ENCODE results near the gene PROCR.

PROCR gene

DNA sequence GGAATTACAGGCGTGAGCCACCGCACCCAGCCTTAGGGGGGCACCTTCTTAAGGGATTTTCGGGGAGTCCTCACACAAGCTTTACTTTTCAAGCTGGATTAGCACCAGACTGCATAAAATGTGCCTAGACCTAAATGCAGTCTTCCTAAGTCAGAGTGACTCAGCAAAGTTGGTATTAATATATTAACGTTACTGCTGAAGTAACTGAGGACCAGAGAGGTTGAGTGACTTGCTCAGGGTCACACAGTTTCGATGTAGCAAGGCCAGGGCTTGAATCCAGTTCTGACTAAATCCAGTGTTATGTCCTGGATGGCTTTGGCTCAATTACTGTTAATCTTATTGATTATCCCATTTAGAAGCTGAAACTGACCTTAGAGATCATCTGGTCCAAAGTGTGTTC, 38.1 kb upstream of the PROCR start:
- no peak overlapping the region for H3K4me3 ChIP-seq (replicated peaks in 1 of 2; ENCODE audit: low read depth in 2 of 2, low read length in 2 of 2)
- peak in 1 of 2 donors; percentile 67 for DNase-seq (ENCODE audit: low read depth in 2 of 2)
- TF ChIP-seq, protein P1, sequence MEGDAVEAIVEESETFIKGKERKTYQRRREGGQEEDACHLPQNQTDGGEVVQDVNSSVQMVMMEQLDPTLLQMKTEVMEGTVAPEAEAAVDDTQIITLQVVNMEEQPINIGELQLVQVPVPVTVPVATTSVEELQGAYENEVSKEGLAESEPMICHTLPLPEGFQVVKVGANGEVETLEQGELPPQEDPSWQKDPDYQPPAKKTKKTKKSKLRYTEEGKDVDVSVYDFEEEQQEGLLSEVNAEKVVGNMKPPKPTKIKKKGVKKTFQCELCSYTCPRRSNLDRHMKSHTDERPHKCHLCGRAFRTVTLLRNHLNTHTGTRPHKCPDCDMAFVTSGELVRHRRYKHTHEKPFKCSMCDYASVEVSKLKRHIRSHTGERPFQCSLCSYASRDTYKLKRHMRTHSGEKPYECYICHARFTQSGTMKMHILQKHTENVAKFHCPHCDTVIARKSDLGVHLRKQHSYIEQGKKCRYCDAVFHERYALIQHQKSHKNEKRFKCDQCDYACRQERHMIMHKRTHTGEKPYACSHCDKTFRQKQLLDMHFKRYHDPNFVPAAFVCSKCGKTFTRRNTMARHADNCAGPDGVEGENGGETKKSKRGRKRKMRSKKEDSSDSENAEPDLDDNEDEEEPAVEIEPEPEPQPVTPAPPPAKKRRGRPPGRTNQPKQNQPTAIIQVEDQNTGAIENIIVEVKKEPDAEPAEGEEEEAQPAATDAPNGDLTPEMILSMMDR (IDR thresholded peaks at IDR 0.05; ENCODE audit: low read depth, low read length) = no peak

DNA sequence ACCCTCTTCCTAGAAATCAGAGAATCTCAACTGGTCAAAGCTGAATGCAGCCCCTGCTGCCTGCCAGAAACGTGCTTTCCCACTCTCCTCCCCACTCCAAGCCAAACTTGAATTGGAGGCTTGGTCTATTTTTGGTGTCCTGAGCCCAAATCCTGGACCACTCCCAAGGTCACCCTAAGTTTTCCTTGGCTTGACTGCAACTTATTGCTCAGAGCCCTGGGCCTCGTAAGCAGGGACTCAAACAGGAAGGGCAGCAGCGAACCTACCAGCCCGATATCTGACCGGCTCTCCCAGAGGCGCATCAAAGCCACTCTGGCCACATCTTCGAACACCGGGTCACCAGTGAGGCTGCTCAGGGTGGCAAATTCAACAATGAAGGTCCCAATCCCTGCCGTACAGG, 37.4 kb upstream of the PROCR start:
- TF ChIP-seq, protein P1 (IDR thresholded peaks at IDR 0.05; ENCODE audit: low read depth, low read length) = no peak
- H3K4me3 ChIP-seq (replicated peaks in 1 of 2; ENCODE audit: low read depth in 2 of 2, low read length in 2 of 2) = no peak overlapping the region
- DNase-seq (ENCODE audit: low read depth in 2 of 2) = peak; percentile 56 to 64

DNA sequence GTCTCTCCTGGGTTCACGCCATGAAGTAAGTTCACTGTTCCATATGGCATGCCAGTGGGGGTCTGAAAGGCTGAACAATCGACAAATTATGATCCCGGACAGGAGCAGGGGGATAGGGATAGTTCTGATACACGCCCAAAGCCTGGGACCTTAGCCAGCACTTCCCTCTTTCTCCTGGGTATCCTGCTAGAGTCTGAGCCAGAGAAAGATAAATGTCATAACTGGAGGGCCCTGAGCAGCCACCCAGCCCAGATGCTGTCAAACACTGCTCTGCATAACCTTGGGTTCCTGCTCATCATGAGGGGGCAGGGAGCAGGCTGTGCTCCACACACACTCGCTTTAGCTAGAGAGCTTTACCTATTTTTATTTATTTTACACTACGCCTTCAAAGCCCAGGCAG, 37.0 kb upstream of the PROCR start:
- DNase-seq (ENCODE audit: low read depth in 2 of 2) = peak in 1 of 2 donors; percentile 7
- TF ChIP-seq, protein P1 (IDR thresholded peaks at IDR 0.05; ENCODE audit: low read depth, low read length) = no peak
- no peak overlapping the region for H3K4me3 ChIP-seq (replicated peaks in 1 of 2; ENCODE audit: low read depth in 2 of 2, low read length in 2 of 2)

DNA sequence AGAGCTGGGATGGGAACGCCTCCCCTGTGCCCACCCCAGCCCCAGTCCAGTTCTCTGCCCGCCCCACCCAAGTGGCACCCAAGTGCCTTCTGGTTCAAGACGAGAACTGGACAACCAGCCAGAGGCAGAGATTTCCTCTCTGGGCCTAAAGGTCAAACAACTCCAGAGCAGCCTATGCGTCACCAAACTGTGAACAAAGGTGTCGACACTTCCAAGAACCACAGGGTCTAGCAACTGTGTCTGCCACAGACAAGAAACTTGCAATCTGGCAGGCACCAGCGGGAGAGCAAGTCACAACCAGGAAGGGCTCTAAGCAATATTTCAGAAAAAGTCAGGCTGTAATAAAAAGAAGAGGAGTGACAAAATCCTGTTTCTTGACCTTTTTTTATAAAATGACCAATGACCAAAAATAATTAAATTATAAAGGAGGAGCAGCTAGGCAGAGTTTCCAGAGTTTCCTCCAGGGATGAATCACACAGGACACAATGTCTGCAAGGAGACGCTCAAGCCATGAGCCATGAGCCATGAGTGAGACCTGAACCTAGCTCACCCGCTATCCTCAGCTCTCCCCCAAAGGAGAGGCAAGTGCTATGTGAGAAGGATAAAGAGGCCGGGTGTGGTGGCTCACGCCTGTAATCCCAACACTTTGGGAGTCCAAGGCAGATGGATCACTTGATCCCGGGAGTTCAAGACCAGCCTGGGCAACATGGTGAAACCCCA, 35.8 kb upstream of the PROCR start:
- TF ChIP-seq, protein P1 (IDR thresholded peaks at IDR 0.05; ENCODE audit: low read depth, low read length) = no peak
- no peak overlapping the region for H3K4me3 ChIP-seq (replicated peaks in 1 of 2; ENCODE audit: low read depth in 2 of 2, low read length in 2 of 2)
- peak; percentile 88 to 93 for DNase-seq (ENCODE audit: low read depth in 2 of 2)

DNA sequence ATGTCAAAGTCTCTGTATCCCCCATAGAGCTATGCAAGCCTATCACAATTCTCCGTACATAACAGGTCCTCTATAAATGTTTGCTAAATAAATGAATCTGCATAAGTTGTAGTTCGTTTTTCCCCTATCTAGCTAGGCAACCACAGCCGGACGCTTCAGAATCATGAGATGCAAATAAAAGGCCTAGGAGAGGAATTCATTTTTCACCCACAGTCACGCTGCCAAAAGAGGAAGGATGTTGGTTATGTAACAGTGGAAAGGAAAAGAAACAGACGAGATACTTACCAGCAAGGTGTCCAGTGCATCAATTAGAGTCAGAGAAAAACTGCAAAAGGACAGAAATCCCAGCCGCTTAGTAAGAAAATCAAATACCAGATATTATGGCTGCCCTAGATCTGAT, 27.2 kb upstream of the PROCR start:
- no peak overlapping the region for H3K4me3 ChIP-seq (replicated peaks in 1 of 2; ENCODE audit: low read depth in 2 of 2, low read length in 2 of 2)
- DNase-seq (ENCODE audit: low read depth in 2 of 2) = no peak
- TF ChIP-seq, protein P1 (IDR thresholded peaks at IDR 0.05; ENCODE audit: low read depth, low read length) = no peak

DNA sequence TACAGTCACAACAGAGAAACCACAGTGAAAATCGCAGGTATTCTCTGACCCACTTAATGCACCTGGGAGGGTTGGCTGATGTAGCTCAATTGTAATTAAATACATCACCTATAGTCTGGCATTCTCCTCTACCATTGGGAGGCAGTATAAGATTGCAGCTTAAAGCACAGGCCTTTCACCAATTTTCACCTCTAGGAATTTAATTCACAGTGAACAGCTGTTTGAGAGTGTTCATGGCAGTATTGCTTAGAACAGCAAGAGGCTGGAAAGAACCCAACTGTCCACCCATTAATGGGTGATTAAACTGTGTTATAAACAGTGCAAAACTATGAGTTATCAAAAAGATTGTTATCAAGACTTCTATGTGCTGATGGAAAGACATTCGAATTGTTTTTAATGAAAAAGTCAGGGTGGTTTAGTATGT, 26.7 kb upstream of the PROCR start:
- no peak overlapping the region for H3K4me3 ChIP-seq (replicated peaks in 1 of 2; ENCODE audit: low read depth in 2 of 2, low read length in 2 of 2)
- TF ChIP-seq, protein P1 (IDR thresholded peaks at IDR 0.05; ENCODE audit: low read depth, low read length) = peak; percentile 57
- DNase-seq (ENCODE audit: low read depth in 2 of 2) = peak; percentile 63 to 80

Data from cardiac fibroblast (primary cell).